Heart left ventricle (tissue), 16 donors: ENCODE data around the gene FMNL1. TPM values are rescaled to one million over a fixed set of nuclear protein-coding genes. Genes with fewer than 3 reads are reported as not detected.

Experiments used
- ATAC-seq, 4 donors: fragments of 200-7000 bp; cut with Tn5 transposase; one replicate each; pipeline ENCODE4 v1.9.1; 2020 to 2022; ENCODE audit warnings: moderate library complexity in 4 of 4, mild to moderate bottlenecking in 3 of 4, moderate number of reproducible peaks in 1 of 4
- DNase-seq, 5 donors: peaks; one replicate each; pipeline ENCODE4 v3.0.0-alpha.2; 2020
- H3K27ac ChIP-seq, 12 donors: fragments of 200-600 bp; sonication (generic) in 4 of 12; one replicate each; pipeline versions ENCODE4 v1.5.0 to v1.8.0; 2016 to 2022; ENCODE audit warnings: mild to moderate bottlenecking in 2 of 12
- H3K27me3 ChIP-seq, 9 donors: fragments of 200-600 bp; sonication (generic) in 2 of 9; one replicate each; pipeline versions ENCODE4 v1.5.1 to v1.8.0; 2016 to 2022; ENCODE audit warnings: mild to moderate bottlenecking in 3 of 9
- H3K36me3 ChIP-seq, 9 donors: fragments of 200-600 bp; sonication (generic) in 2 of 9; one replicate each; pipeline versions ENCODE4 v1.5.0 to v1.8.0; 2018 to 2022; ENCODE audit warnings: mild to moderate bottlenecking in 2 of 9
- H3K4me1 ChIP-seq, 12 donors: fragments of 200-600 bp; sonication (generic) in 4 of 12; one replicate each; pipeline versions ENCODE4 v1.5.0 to v1.8.0; 2016 to 2022; ENCODE audit warnings: mild to moderate bottlenecking in 3 of 12
- H3K4me3 ChIP-seq, 12 donors: fragments of 200-600 bp; sonication (generic) in 4 of 12; one replicate each; pipeline versions ENCODE4 v1.5.0 to v1.8.0; 2017 to 2022; ENCODE audit warnings: mild to moderate bottlenecking in 9 of 12, moderate library complexity in 4 of 12
- H3K9me3 ChIP-seq, 12 donors: fragments of 200-600 bp; sonication (generic) in 4 of 12; one replicate each; pipeline versions ENCODE4 v1.5.0 to v1.8.0; 2016 to 2022; ENCODE audit warnings: mild to moderate bottlenecking in 1 of 12
- CTCF ChIP-seq, 12 donors: fragments of 200-600 bp; sonication (generic) in 4 of 12; IDR thresholded peaks; one replicate each; pipeline versions ENCODE4 v1.5.0 to v1.8.0; 2018 to 2022; ENCODE audit warnings: antibody characterized with exemption in 12 of 12, mild to moderate bottlenecking in 5 of 12
- POLR2A ChIP-seq, 2 donors: fragments of 450-650 bp; IDR thresholded peaks; one replicate each; pipeline ENCODE4 v1.6.1; 2017; ENCODE audit warnings: antibody characterized with exemption in 2 of 2, mild to moderate bottlenecking in 2 of 2, moderate library complexity in 2 of 2
- WGBS, 4 donors: extraction: QIAGEN DNeasy Blood & Tissue Kit in 2 of 4; methylation state at CpG; one replicate each; pipeline versions ENCODE4 v1.1.5 to v1.1.7; 2013 to 2018; 5-methylcytosine and 5-hydroxymethylcytosine counted together
- intact Hi-C, 10 donors: fragments of 100-400 bp; cut with DNase I; formaldehyde crosslinking; loops; one replicate each; pipeline versions ENCODE4 v1.11.1 to v1.14.2; 2022
- polyA plus RNA-seq, 2 donors: library from polyadenylated mRNA; stranded (reverse); fragments of 200-250 nt; gene quantifications; one replicate each; pipeline ENCODE4 v1.2.3, GENCODE V29; 2013
- total RNA-seq, 9 donors: library from RNA; depleted of rRNA in 2 of 9; stranded (reverse); fragments of >200 nt in 2 of 9; fragmentation: NEBNext Ultra II Directional in 3 of 9; extraction: Animal tissue kit (Norgen Biotek cat#: 25700) in 3 of 9; gene quantifications; one replicate each; pipeline versions ENCODE4 v1.1.0 to v1.2.4, GENCODE V29; 2016 to 2023
- donor health status: ischemic (EF 13 %, LVEDD 7.1; RV severe dilation, severe dysfunction).
- donor health status: healthy with polysubstance abuse.
- donor health status: DM: no; HTN: yes; CAD: no.
- donor health status: DM: no; HTN: no; CAD: no.
- donor health status: ischemic (EF 25% LVEDD 6.9; RV normal size, moderate dysfunction).
- donor health status: ischemic (EF 25% LVEDD 5.7; RV mildly dilated, moderate dysfunction).
- donor health status: healthy.
- donor health status: DM: yes; HTN: yes; CAD: no.
- donor health status: ischemic (EF 35%, LVEDD 5.7; RV mildly dilated, moderate dysfunction).
- donor health status: nonischemic (EF 11% LVEDD 7.7; RV severe dilation, severe dysfunction).
- donor health status: DM: yes; HTN: yes; CAD: no.
- donor health status: PGD.
- donor health status: ischemic (EF 29% LVEDD 5.4; RV normal size, mild dysfunction).
- donor health status: nonischemic (EF 23%, LVEDD 6.1; RV moderate dilation, normal function).

FMNL1 gene
- total and polyA plus RNA-seq, 11 donors: 5.4 to 52.8 (median 8.7) TPM

- TF ChIP-seq CTCF (IDR thresholded peaks at IDR 0.05) (no peak), POLR2A (IDR thresholded peaks at IDR 0.05) (no peak)
- ATAC-seq: no peak
- Histone ChIP-seq H3K36me3 (no peaks in the 10 kb centered on the region), H3K4me1 (peaks cover 14 to 98% (median 89%) of the 10 kb centered on the region in 12 donors), H3K9me3 (no peaks in the 10 kb centered on the region), H3K27me3 (no peaks in the 10 kb centered on the region), H3K27ac (peak overlapping the region; percentile 67 to 91 (median 87)), H3K4me3 (no peak overlapping the region)
- intact Hi-C loops: no loop called here
- DNase-seq: peak in 1 of 5 donors; percentile 65
- 83 to 88% (median 85%) methylated on average over 7 of the region's 7 CpGs for WGBS, 4 donors
Observed at GRCh38 chr17:45296003-45296832, 74.5 kb downstream of the FMNL1 start.

DNA sequence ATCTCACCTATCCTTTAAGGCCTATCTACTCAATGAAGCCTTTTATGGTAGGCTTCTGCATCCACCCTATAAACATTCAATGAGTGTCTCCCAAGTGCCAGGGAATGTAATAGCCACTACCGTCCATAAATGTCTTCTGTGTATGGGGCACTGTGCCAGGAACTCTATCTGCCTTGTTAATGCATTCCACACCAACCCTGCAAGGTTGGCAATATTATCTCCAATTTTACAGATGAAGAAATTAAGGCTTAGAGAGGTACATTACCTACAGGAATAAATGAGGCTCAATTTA, 75.1 kb downstream of the FMNL1 start:
- peaks cover 14 to 98% (median 86%) of the 10 kb centered on the region in 12 donors for H3K4me1 ChIP-seq
- intact Hi-C loops: no loop called here
- WGBS, 4 donors: 29 to 33% (median 30%) methylated on average over 1 of the region's 1 CpG
- no peak for TF ChIP-seq POLR2A (IDR thresholded peaks at IDR 0.05)
- no peak for TF ChIP-seq CTCF (IDR thresholded peaks at IDR 0.05)
- no peaks in the 10 kb centered on the region for H3K27me3 ChIP-seq
- no peak for DNase-seq
- H3K27ac ChIP-seq: peak overlapping the region; percentile 67 to 91 (median 87)
- ATAC-seq: no peak
- H3K36me3 ChIP-seq: no peaks in the 10 kb centered on the region
- H3K9me3 ChIP-seq: no peaks in the 10 kb centered on the region
- no peak overlapping the region for H3K4me3 ChIP-seq

Other genes starting within 250 kb of the FMNL1 start
- gene DCAKD, start 170.3 kb upstream of the FMNL1 start, total RNA-seq: 10 to 100 TPM; 24.7 to 60.9 (median 33.9) TPM
- 10 to 100 TPM; 15.3 to 24.8 TPM for gene DCAKD, start 170.3 kb upstream of the FMNL1 start, polyA plus RNA-seq
- 100 to 1,000 TPM in 2 of 9 donors, 10 to 100 TPM in 7; 61.0 to 114 (median 70.8) TPM for gene NMT1, start 160.6 kb upstream of the FMNL1 start, total RNA-seq
- gene NMT1, start 160.6 kb upstream of the FMNL1 start, polyA plus RNA-seq: 10 to 100 TPM; 36.8 to 52.7 TPM
- 100 to 1,000 TPM; 102 to 207 (median 123) TPM for gene PLCD3, start 89.4 kb upstream of the FMNL1 start, total RNA-seq
- gene PLCD3, start 89.4 kb upstream of the FMNL1 start, polyA plus RNA-seq: 100 to 1,000 TPM in 1 of 2 donors, 10 to 100 TPM in 1; 92.8 to 105 TPM
- gene ACBD4, start 86.2 kb upstream of the FMNL1 start, total RNA-seq: 1 to 10 TPM; 4.1 to 9.8 (median 6.3) TPM
- gene ACBD4, start 86.2 kb upstream of the FMNL1 start, polyA plus RNA-seq: 1 to 10 TPM; 3.3 to 8.8 TPM
- 10 to 100 TPM; 14.4 to 28.7 (median 22.5) TPM for gene HEXIM1, start 73.4 kb upstream of the FMNL1 start, total RNA-seq
- 10 to 100 TPM; 11.9 to 12.4 TPM for gene HEXIM1, start 73.4 kb upstream of the FMNL1 start, polyA plus RNA-seq
- 1 to 10 TPM; 3.9 to 7.5 (median 5.7) TPM for gene HEXIM2, start 60.0 kb upstream of the FMNL1 start, total RNA-seq
- gene HEXIM2, start 60.0 kb upstream of the FMNL1 start, polyA plus RNA-seq: 1 to 10 TPM; 3.4 to 6.4 TPM
- not detected for gene SPATA32, start 40.2 kb downstream of the FMNL1 start, total RNA-seq
- gene SPATA32, start 40.2 kb downstream of the FMNL1 start, polyA plus RNA-seq: not detected
- gene MAP3K14, start 95.1 kb downstream of the FMNL1 start, total RNA-seq: 10 to 100 TPM in 8 of 9 donors, 1 to 10 TPM in 1; 9.9 to 21.9 (median 12.7) TPM
- gene MAP3K14, start 95.1 kb downstream of the FMNL1 start, polyA plus RNA-seq: 10 to 100 TPM in 1 of 2 donors, 1 to 10 TPM in 1; 9.0 to 11.2 TPM
- gene ARHGAP27, start 211.0 kb downstream of the FMNL1 start, total RNA-seq: 10 to 100 TPM; 19.7 to 39.4 (median 25.3) TPM
- gene ARHGAP27, start 211.0 kb downstream of the FMNL1 start, polyA plus RNA-seq: 10 to 100 TPM; 16.3 to 28.2 TPM